Measurements from ENCODE around the gene MBD3L4. TPM values are rescaled to one million over a fixed set of nuclear protein-coding genes. Genes with fewer than 3 reads are reported as not detected.
"Not testable (repeated sequence)": the region's sequence is repeated elsewhere in the genome, so short reads cannot be mapped to it uniquely, and the experiment has no call there.

Gene MBD3L4
- polyA plus RNA-seq (2013) = not detected

- H3K27ac ChIP-seq (ENCODE audit: insufficient read depth in 1 of 2, low read depth in 1 of 2, low read length in 2 of 2, poor library complexity in 1 of 2, severe bottlenecking in 2 of 2); H3K27me3 ChIP-seq (replicated peaks in 2 of 5; ENCODE audit: control insufficient read depth in 4 of 5, insufficient read depth in 5 of 5, low read length in 4 of 5); H3K36me3 ChIP-seq (ENCODE audit: control insufficient read depth in 4 of 4, insufficient read depth in 4 of 4, low read length in 3 of 4); H3K9me3 ChIP-seq (ENCODE audit: control extremely low read depth in 1 of 5, control insufficient read depth in 4 of 5, insufficient read depth in 2 of 5, low read depth in 1 of 5, low read length in 4 of 5); POLR2A ChIA-PET; CTCF ChIA-PET; DNase-seq; H3K4me3 ChIP-seq (ENCODE audit: control insufficient read depth in 1 of 7, extremely low read depth in 1 of 7, insufficient read depth in 4 of 7, low read depth in 2 of 7, low read length in 6 of 7); H3K4me1 ChIP-seq (ENCODE audit: control extremely low read depth in 1 of 4, control insufficient read depth in 4 of 4, insufficient read depth in 4 of 4, low read length in 3 of 4): not testable (repeated sequence)
- no CpG with 5 or more reads among the region's 9 CpGs for WGBS (ENCODE audit: insufficient coverage)
These were observed at the start of gene MBD3L4 for GRCh38 chr19:7040079-7040478. MBD3L4 (minus strand) TSS chr19:7040179; CDS start chr19:7040144, 35 bp downstream.

- H3K4me3 ChIP-seq (ENCODE audit: control insufficient read depth in 1 of 7, extremely low read depth in 1 of 7, insufficient read depth in 4 of 7, low read depth in 2 of 7, low read length in 6 of 7) = no peak overlapping the region
- POLR2A ChIA-PET = no interaction called here
- H3K4me1 ChIP-seq (ENCODE audit: control extremely low read depth in 1 of 4, control insufficient read depth in 4 of 4, insufficient read depth in 4 of 4, low read length in 3 of 4) = no peaks in the 10 kb centered on the region
- CTCF ChIA-PET = no interaction called here
- WGBS (ENCODE audit: insufficient coverage) = 91% methylated on average over 5 of the region's 6 CpGs
- H3K27me3 ChIP-seq (replicated peaks in 2 of 5; ENCODE audit: control insufficient read depth in 4 of 5, insufficient read depth in 5 of 5, low read length in 4 of 5) = no peaks in the 10 kb centered on the region
- peaks cover 5 to 29% (median 11%) of the 10 kb centered on the region in 4 experiments for H3K36me3 ChIP-seq (ENCODE audit: control insufficient read depth in 4 of 4, insufficient read depth in 4 of 4, low read length in 3 of 4)
- H3K27ac ChIP-seq (ENCODE audit: insufficient read depth in 1 of 2, low read depth in 1 of 2, low read length in 2 of 2, poor library complexity in 1 of 2, severe bottlenecking in 2 of 2) = no peak overlapping the region
- peaks cover 12 to 83% (median 66%) of the 10 kb centered on the region in 5 experiments for H3K9me3 ChIP-seq (ENCODE audit: control extremely low read depth in 1 of 5, control insufficient read depth in 4 of 5, insufficient read depth in 2 of 5, low read depth in 1 of 5, low read length in 4 of 5)
- DNase-seq = no peak
These were observed 49.0 kb upstream of the MBD3L4 start for GRCh38 chr19:7088999-7089398.

- CTCF ChIA-PET = interaction anchor here (0.6 to 0.7 kb wide), 2 partner anchors 16 to 784 kb away, joined by 3 to 4 read pairs; no protein-coding TSS in a partner anchor
- Histone ChIP-seq H3K27ac (ENCODE audit: insufficient read depth in 1 of 2, low read depth in 1 of 2, low read length in 2 of 2, poor library complexity in 1 of 2, severe bottlenecking in 2 of 2) (no peak overlapping the region), H3K4me3 (ENCODE audit: control insufficient read depth in 1 of 7, extremely low read depth in 1 of 7, insufficient read depth in 4 of 7, low read depth in 2 of 7, low read length in 6 of 7) (peak overlapping the region in 1 of 7 experiments; percentile 46), H3K4me1 (ENCODE audit: control extremely low read depth in 1 of 4, control insufficient read depth in 4 of 4, insufficient read depth in 4 of 4, low read length in 3 of 4) (no peaks in the 10 kb centered on the region), H3K36me3 (ENCODE audit: control insufficient read depth in 4 of 4, insufficient read depth in 4 of 4, low read length in 3 of 4) (peaks cover 53 to 73% (median 63%) of the 10 kb centered on the region in 4 experiments), H3K27me3 (replicated peaks in 2 of 5; ENCODE audit: control insufficient read depth in 4 of 5, insufficient read depth in 5 of 5, low read length in 4 of 5) (no peaks in the 10 kb centered on the region), H3K9me3 (ENCODE audit: control extremely low read depth in 1 of 5, control insufficient read depth in 4 of 5, insufficient read depth in 2 of 5, low read depth in 1 of 5, low read length in 4 of 5) (peaks cover 31 to 95% (median 80%) of the 10 kb centered on the region in 5 experiments)
- DNase-seq = peak; percentile 52 to 85 (median 74)
- WGBS (ENCODE audit: insufficient coverage) = 99% methylated on average over 11 of the region's 15 CpGs
- POLR2A ChIA-PET = no interaction called here
These were observed 43.3 kb upstream of the MBD3L4 start for GRCh38 chr19:7083076-7083956.

GRCh38 chr19:7078008-7078407, 38.0 kb upstream of the MBD3L4 start:
- ChIA-PET CTCF (no interaction called here), POLR2A (interaction anchor here (0.6 kb wide), 1 partner anchor 133 kb away, joined by 3 read pairs; no protein-coding TSS in a partner anchor)
- H3K4me1 ChIP-seq (ENCODE audit: control extremely low read depth in 1 of 4, control insufficient read depth in 4 of 4, insufficient read depth in 4 of 4, low read length in 3 of 4) = no peaks in the 10 kb centered on the region
- DNase-seq = peak in 2 of 3 donors; percentile 55 to 69
- H3K4me3 ChIP-seq (ENCODE audit: control insufficient read depth in 1 of 7, extremely low read depth in 1 of 7, insufficient read depth in 4 of 7, low read depth in 2 of 7, low read length in 6 of 7) = peak overlapping the region in 1 of 7 experiments; percentile 6
- no peak overlapping the region for H3K27ac ChIP-seq (ENCODE audit: insufficient read depth in 1 of 2, low read depth in 1 of 2, low read length in 2 of 2, poor library complexity in 1 of 2, severe bottlenecking in 2 of 2)
- H3K9me3 ChIP-seq (ENCODE audit: control extremely low read depth in 1 of 5, control insufficient read depth in 4 of 5, insufficient read depth in 2 of 5, low read depth in 1 of 5, low read length in 4 of 5) = peaks cover 22 to 84% (median 79%) of the 10 kb centered on the region in 5 experiments
- WGBS (ENCODE audit: insufficient coverage) = no CpG with 5 or more reads among the region's 2 CpGs
- peaks cover 60 to 99% (median 91%) of the 10 kb centered on the region in 4 experiments for H3K36me3 ChIP-seq (ENCODE audit: control insufficient read depth in 4 of 4, insufficient read depth in 4 of 4, low read length in 3 of 4)
- H3K27me3 ChIP-seq (replicated peaks in 2 of 5; ENCODE audit: control insufficient read depth in 4 of 5, insufficient read depth in 5 of 5, low read length in 4 of 5) = no peaks in the 10 kb centered on the region

GRCh38 chr19:7076151-7076550, 36.2 kb upstream of the MBD3L4 start:
- peaks cover 10 to 73% (median 68%) of the 10 kb centered on the region in 5 experiments for H3K9me3 ChIP-seq (ENCODE audit: control extremely low read depth in 1 of 5, control insufficient read depth in 4 of 5, insufficient read depth in 2 of 5, low read depth in 1 of 5, low read length in 4 of 5)
- WGBS (ENCODE audit: insufficient coverage) = 96% methylated on average over 6 of the region's 6 CpGs
- no peaks in the 10 kb centered on the region for H3K4me1 ChIP-seq (ENCODE audit: control extremely low read depth in 1 of 4, control insufficient read depth in 4 of 4, insufficient read depth in 4 of 4, low read length in 3 of 4)
- no peaks in the 10 kb centered on the region for H3K27me3 ChIP-seq (replicated peaks in 2 of 5; ENCODE audit: control insufficient read depth in 4 of 5, insufficient read depth in 5 of 5, low read length in 4 of 5)
- ChIA-PET CTCF (interaction anchor here (0.6 kb wide), 1 partner anchor 197 kb away, joined by 3 read pairs; no protein-coding TSS in a partner anchor), POLR2A (no interaction called here)
- H3K27ac ChIP-seq (ENCODE audit: insufficient read depth in 1 of 2, low read depth in 1 of 2, low read length in 2 of 2, poor library complexity in 1 of 2, severe bottlenecking in 2 of 2) = no peak overlapping the region
- no peak overlapping the region for H3K4me3 ChIP-seq (ENCODE audit: control insufficient read depth in 1 of 7, extremely low read depth in 1 of 7, insufficient read depth in 4 of 7, low read depth in 2 of 7, low read length in 6 of 7)
- peaks cover 52 to 98% (median 84%) of the 10 kb centered on the region in 4 experiments for H3K36me3 ChIP-seq (ENCODE audit: control insufficient read depth in 4 of 4, insufficient read depth in 4 of 4, low read length in 3 of 4)
- no peak for DNase-seq

- H3K4me1 ChIP-seq (ENCODE audit: control extremely low read depth in 1 of 4, control insufficient read depth in 4 of 4, insufficient read depth in 4 of 4, low read length in 3 of 4) = peaks cover 5 to 9% (median 9%) of the 10 kb centered on the region in 4 experiments
- CTCF ChIA-PET = interaction anchor here (0.6 to 1.3 kb wide), 3 partner anchors 11 to 126 kb away, joined by 3 to 4 read pairs (median 3); no protein-coding TSS in a partner anchor
- POLR2A ChIA-PET = interaction anchor here (0.7 kb wide), 1 partner anchor 70 kb away, joined by 3 read pairs; no protein-coding TSS in a partner anchor
- 99% methylated on average over 28 of the region's 29 CpGs for WGBS (ENCODE audit: insufficient coverage)
- H3K9me3 ChIP-seq (ENCODE audit: control extremely low read depth in 1 of 5, control insufficient read depth in 4 of 5, insufficient read depth in 2 of 5, low read depth in 1 of 5, low read length in 4 of 5) = peaks cover 4 to 59% (median 54%) of the 10 kb centered on the region in 5 experiments
- H3K27ac ChIP-seq (ENCODE audit: insufficient read depth in 1 of 2, low read depth in 1 of 2, low read length in 2 of 2, poor library complexity in 1 of 2, severe bottlenecking in 2 of 2) = no peak overlapping the region
- H3K36me3 ChIP-seq (ENCODE audit: control insufficient read depth in 4 of 4, insufficient read depth in 4 of 4, low read length in 3 of 4) = peaks cover 41 to 88% (median 72%) of the 10 kb centered on the region in 4 experiments
- no peak for DNase-seq
- no peaks in the 10 kb centered on the region for H3K27me3 ChIP-seq (replicated peaks in 2 of 5; ENCODE audit: control insufficient read depth in 4 of 5, insufficient read depth in 5 of 5, low read length in 4 of 5)
- no peak overlapping the region for H3K4me3 ChIP-seq (ENCODE audit: control insufficient read depth in 1 of 7, extremely low read depth in 1 of 7, insufficient read depth in 4 of 7, low read depth in 2 of 7, low read length in 6 of 7)
These were observed 34.8 kb upstream of the MBD3L4 start for GRCh38 chr19:7074705-7075282.
